Astrocyte of the hippocampus (primary cell): ENCODE results near the gene PRICKLE3.

ENCODE experiments used
- DNase-seq: peaks from one replicate; pipeline ENCODE4 v3.0.0; 2011; ENCODE audit warnings: low read depth, low spot score

PRICKLE3 gene

GRCh38 chrX:49208399-49208798 is 22.2 kb upstream of the PRICKLE3 start:
- no peak for DNase-seq

- no peak for DNase-seq
These were observed 20.4 kb upstream of the PRICKLE3 start for GRCh38 chrX:49206543-49206942.

GRCh38 chrX:49205443-49205842 is 19.3 kb upstream of the PRICKLE3 start:
- no peak for DNase-seq

GRCh38 chrX:49204709-49205108 is 18.5 kb upstream of the PRICKLE3 start:
- DNase-seq: no peak

- no peak for DNase-seq
These were observed 17.8 kb upstream of the PRICKLE3 start for GRCh38 chrX:49204017-49204416.

GRCh38 chrX:49203536-49203935 is 17.4 kb upstream of the PRICKLE3 start:
- no peak for DNase-seq

- no peak for DNase-seq
These were observed 15.8 kb upstream of the PRICKLE3 start for GRCh38 chrX:49202022-49202421.

- peak; percentile 93 for DNase-seq
These were observed 14.0 kb upstream of the PRICKLE3 start, which contains the start of gene SYP for GRCh38 chrX:49199906-49200771. TSS of gene SYP (minus strand) at chrX:49200193. CDS start at chrX:49200186, 7 bp downstream.

- DNase-seq: no peak
These were observed 13.1 kb upstream of the PRICKLE3 start for GRCh38 chrX:49199315-49199595.

GRCh38 chrX:49198540-49199314 is 12.6 kb upstream of the PRICKLE3 start:
- DNase-seq: no peak

GRCh38 chrX:49197543-49198087 is 11.4 kb upstream of the PRICKLE3 start:
- no peak for DNase-seq

- DNase-seq: no peak
These were observed 7.4 kb upstream of the PRICKLE3 start for GRCh38 chrX:49193542-49193964.

GRCh38 chrX:49192722-49193328 is 6.7 kb upstream of the PRICKLE3 start:
- peak; percentile 31 for DNase-seq

GRCh38 chrX:49191574-49192011 is 5.4 kb upstream of the PRICKLE3 start:
- no peak for DNase-seq

- peak; percentile 97 for DNase-seq
These were observed 4.8 kb upstream of the PRICKLE3 start for GRCh38 chrX:49190821-49191573.

- no peak for DNase-seq
These were observed 3.4 kb upstream of the PRICKLE3 start for GRCh38 chrX:49189606-49190005.

- no peak for DNase-seq
These were observed 2.4 kb upstream of the PRICKLE3 start for GRCh38 chrX:49188468-49189076.

GRCh38 chrX:49187526-49187925 is 1.4 kb upstream of the PRICKLE3 start:
- no peak for DNase-seq

- DNase-seq: no peak
These were observed 838 bp upstream of the PRICKLE3 start for GRCh38 chrX:49187028-49187394.

GRCh38 chrX:49184294-49185281 is 1.6 kb downstream of the PRICKLE3 start:
- DNase-seq: peak; percentile 92
